ENCODE data around the gene NEK4. TPM values are rescaled to one million over a fixed set of nuclear protein-coding genes. Genes with fewer than 3 reads are reported as not detected.

The NEK4 gene
- total RNA-seq, 1 experiment from 2014 or later, result 20.5 TPM

DNA sequence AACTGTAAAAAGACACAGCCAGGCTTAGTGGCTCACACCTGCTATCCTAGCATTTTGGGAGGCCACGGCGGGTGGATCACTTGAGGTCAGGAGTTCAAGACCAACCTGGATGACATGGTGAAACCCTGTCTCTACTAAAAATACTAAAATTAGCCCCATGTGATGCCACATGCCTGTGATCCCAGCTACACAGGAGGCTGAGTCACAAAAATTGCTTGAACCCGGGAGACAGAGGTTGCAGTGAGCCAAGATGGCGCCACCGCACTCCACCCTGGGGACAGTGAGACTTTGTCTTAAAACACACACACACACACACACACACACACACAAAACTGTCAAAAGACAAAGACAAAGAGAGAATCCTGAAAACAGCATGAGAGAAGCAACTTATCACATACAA is 46.8 kb downstream of the NEK4 start:
- H3K36me3 ChIP-seq (ENCODE audit: insufficient read depth, low read length), result peaks cover 21% of the 10 kb centered on the region
- no peak overlapping the region for H3K9ac ChIP-seq (ENCODE audit: low read length)
- H3K9me3 ChIP-seq (ENCODE audit: low read length), result peaks cover 6% of the 10 kb centered on the region
- DNase-seq, result no peak
- H3K4me3 ChIP-seq (ENCODE audit: low read length), result no peak overlapping the region
- no peaks in the 10 kb centered on the region for H3K27me3 ChIP-seq (ENCODE audit: low read length)
- H4K20me1 ChIP-seq (ENCODE audit: insufficient read depth, low read depth, low read length), result no peaks in the 10 kb centered on the region
- H3K79me2 ChIP-seq (ENCODE audit: low read length), result no peaks in the 10 kb centered on the region
- H3K27ac ChIP-seq (ENCODE audit: low read length), result no peak overlapping the region
- H3K4me1 ChIP-seq (ENCODE audit: low read length), result no peaks in the 10 kb centered on the region
- H3K4me2 ChIP-seq (ENCODE audit: low read depth, low read length, poor library complexity, severe bottlenecking), result no peak overlapping the region
- H2AFZ ChIP-seq (ENCODE audit: low read length), result no peak overlapping the region
- H3K9me2 ChIP-seq (replicated peaks; ENCODE audit: insufficient read depth, low read length), result no peaks in the 10 kb centered on the region

DNA sequence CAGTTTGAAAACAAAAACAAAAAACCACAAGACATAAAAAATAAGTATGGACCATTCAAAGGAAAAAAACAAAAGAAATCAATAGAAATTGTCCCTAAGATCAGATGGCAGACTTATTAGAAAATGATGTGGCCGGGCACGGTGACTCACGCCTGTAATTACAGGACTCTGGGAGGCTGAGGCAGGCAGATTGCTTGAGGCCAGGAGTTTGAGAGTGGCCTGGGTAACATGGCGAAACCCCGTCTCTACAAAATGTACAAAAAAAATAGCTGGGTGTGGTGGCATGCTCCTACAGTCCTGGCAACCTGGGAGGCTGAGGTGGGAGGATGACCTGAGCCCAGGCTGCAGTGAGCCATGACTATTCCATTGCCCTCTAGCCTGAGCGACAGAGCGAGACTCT is 48.2 kb downstream of the NEK4 start:
- Histone ChIP-seq H4K20me1 (ENCODE audit: insufficient read depth, low read depth, low read length) (no peaks in the 10 kb centered on the region), H3K9ac (ENCODE audit: low read length) (no peak overlapping the region), H3K9me2 (replicated peaks; ENCODE audit: insufficient read depth, low read length) (no peaks in the 10 kb centered on the region), H3K79me2 (ENCODE audit: low read length) (no peaks in the 10 kb centered on the region), H3K4me2 (ENCODE audit: low read depth, low read length, poor library complexity, severe bottlenecking) (no peak overlapping the region), H3K36me3 (ENCODE audit: insufficient read depth, low read length) (peaks cover 16% of the 10 kb centered on the region), H3K9me3 (ENCODE audit: low read length) (peaks cover 3% of the 10 kb centered on the region), H3K27me3 (ENCODE audit: low read length) (no peaks in the 10 kb centered on the region), H3K4me1 (ENCODE audit: low read length) (no peaks in the 10 kb centered on the region), H3K27ac (ENCODE audit: low read length) (no peak overlapping the region), H2AFZ (ENCODE audit: low read length) (no peak overlapping the region), H3K4me3 (ENCODE audit: low read length) (no peak overlapping the region)
- no peak for DNase-seq

DNA sequence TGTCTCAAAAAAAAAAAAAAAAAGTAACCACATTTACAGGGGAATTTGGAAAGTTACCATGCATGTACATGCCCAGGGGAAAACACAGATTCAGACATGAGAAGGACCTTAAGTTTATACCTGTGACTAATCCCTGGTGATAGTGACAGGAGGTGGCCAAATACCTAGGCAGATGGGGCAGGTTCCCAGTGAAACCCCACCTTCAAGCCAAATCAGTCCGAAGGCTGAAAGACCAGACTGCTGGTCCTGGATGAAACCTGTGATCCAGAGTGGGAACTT is 49.1 kb downstream of the NEK4 start:
- no peak overlapping the region for H3K4me3 ChIP-seq (ENCODE audit: low read length)
- no peak overlapping the region for H3K9ac ChIP-seq (ENCODE audit: low read length)
- H3K27me3 ChIP-seq (ENCODE audit: low read length), result no peaks in the 10 kb centered on the region
- no peaks in the 10 kb centered on the region for H4K20me1 ChIP-seq (ENCODE audit: insufficient read depth, low read depth, low read length)
- no peak overlapping the region for H2AFZ ChIP-seq (ENCODE audit: low read length)
- no peaks in the 10 kb centered on the region for H3K4me1 ChIP-seq (ENCODE audit: low read length)
- no peak for DNase-seq
- H3K9me2 ChIP-seq (replicated peaks; ENCODE audit: insufficient read depth, low read length), result no peaks in the 10 kb centered on the region
- H3K4me2 ChIP-seq (ENCODE audit: low read depth, low read length, poor library complexity, severe bottlenecking), result no peak overlapping the region
- H3K9me3 ChIP-seq (ENCODE audit: low read length), result peaks cover 3% of the 10 kb centered on the region
- H3K27ac ChIP-seq (ENCODE audit: low read length), result no peak overlapping the region
- no peaks in the 10 kb centered on the region for H3K79me2 ChIP-seq (ENCODE audit: low read length)
- peaks cover 16% of the 10 kb centered on the region for H3K36me3 ChIP-seq (ENCODE audit: insufficient read depth, low read length)

DNA sequence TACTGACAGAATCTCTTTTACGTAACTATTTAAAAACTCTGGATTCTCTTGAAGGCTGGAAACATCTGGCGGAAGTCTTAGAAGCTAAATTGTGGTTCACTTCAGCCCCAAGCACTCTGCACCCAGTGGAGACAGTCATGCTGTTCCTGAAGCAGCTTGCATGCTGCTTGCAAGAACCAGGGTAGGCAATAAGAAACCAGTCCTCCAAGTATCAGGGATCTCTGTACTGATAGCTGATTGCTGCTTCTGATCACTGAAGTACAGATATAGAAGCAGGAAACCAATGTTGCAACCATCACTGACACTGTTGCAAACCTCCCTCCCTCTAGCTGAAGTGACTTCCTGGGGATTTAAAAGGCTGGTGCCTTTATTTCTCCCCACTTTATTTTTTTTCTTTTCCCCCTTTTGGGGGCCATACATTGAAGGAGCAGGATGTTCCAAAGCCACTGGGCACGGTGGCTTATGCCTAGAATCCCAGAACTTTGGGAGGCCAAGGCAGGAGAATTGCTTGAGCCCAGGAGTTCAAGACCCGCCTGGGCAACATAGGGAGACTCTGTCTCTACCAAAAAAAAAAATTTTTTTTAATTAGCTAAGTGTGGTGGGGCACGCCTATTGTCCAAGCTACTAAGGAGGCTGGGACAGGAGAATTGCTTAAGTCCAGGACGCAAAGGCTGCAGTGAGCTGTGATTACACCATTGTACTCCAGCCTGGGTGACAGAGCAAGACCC is 49.6 kb downstream of the NEK4 start:
- no peaks in the 10 kb centered on the region for H3K4me1 ChIP-seq (ENCODE audit: low read length)
- H3K9ac ChIP-seq (ENCODE audit: low read length), result no peak overlapping the region
- H3K27me3 ChIP-seq (ENCODE audit: low read length), result no peaks in the 10 kb centered on the region
- peaks cover 16% of the 10 kb centered on the region for H3K36me3 ChIP-seq (ENCODE audit: insufficient read depth, low read length)
- no peak overlapping the region for H3K27ac ChIP-seq (ENCODE audit: low read length)
- no peaks in the 10 kb centered on the region for H3K79me2 ChIP-seq (ENCODE audit: low read length)
- DNase-seq, result no peak
- H4K20me1 ChIP-seq (ENCODE audit: insufficient read depth, low read depth, low read length), result no peaks in the 10 kb centered on the region
- no peak overlapping the region for H3K4me2 ChIP-seq (ENCODE audit: low read depth, low read length, poor library complexity, severe bottlenecking)
- H3K9me2 ChIP-seq (replicated peaks; ENCODE audit: insufficient read depth, low read length), result no peaks in the 10 kb centered on the region
- peaks cover 3% of the 10 kb centered on the region for H3K9me3 ChIP-seq (ENCODE audit: low read length)
- H3K4me3 ChIP-seq (ENCODE audit: low read length), result no peak overlapping the region
- H2AFZ ChIP-seq (ENCODE audit: low read length), result no peak overlapping the region

DNA sequence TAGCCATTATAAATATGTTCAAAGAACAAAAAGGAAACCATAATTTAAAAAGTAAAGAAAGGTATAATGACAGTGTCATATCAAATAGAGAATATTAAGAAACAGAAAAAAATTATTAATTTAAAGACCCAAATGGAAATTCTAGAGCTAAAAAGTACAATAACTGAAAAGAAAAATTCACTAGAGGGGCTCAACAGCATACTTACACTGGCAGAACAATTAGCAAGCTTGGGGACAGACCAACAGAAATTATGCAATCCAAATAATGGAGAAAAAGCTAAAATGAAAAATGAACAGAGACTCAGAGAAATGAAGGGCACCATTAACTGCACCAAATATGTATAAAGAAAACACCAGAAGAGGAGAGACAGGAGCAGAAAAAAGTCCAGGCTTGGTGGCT is 51.1 kb downstream of the NEK4 start:
- no peaks in the 10 kb centered on the region for H3K79me2 ChIP-seq (ENCODE audit: low read length)
- no peaks in the 10 kb centered on the region for H3K4me1 ChIP-seq (ENCODE audit: low read length)
- no peaks in the 10 kb centered on the region for H4K20me1 ChIP-seq (ENCODE audit: insufficient read depth, low read depth, low read length)
- H3K9ac ChIP-seq (ENCODE audit: low read length), result no peak overlapping the region
- H3K4me2 ChIP-seq (ENCODE audit: low read depth, low read length, poor library complexity, severe bottlenecking), result no peak overlapping the region
- no peak overlapping the region for H3K27ac ChIP-seq (ENCODE audit: low read length)
- peak; percentile 48 for DNase-seq
- no peak overlapping the region for H3K4me3 ChIP-seq (ENCODE audit: low read length)
- no peak overlapping the region for H2AFZ ChIP-seq (ENCODE audit: low read length)
- H3K27me3 ChIP-seq (ENCODE audit: low read length), result no peaks in the 10 kb centered on the region
- H3K9me3 ChIP-seq (ENCODE audit: low read length), result peaks cover 3% of the 10 kb centered on the region
- H3K36me3 ChIP-seq (ENCODE audit: insufficient read depth, low read length), result peaks cover 16% of the 10 kb centered on the region
- no peaks in the 10 kb centered on the region for H3K9me2 ChIP-seq (replicated peaks; ENCODE audit: insufficient read depth, low read length)

DNA sequence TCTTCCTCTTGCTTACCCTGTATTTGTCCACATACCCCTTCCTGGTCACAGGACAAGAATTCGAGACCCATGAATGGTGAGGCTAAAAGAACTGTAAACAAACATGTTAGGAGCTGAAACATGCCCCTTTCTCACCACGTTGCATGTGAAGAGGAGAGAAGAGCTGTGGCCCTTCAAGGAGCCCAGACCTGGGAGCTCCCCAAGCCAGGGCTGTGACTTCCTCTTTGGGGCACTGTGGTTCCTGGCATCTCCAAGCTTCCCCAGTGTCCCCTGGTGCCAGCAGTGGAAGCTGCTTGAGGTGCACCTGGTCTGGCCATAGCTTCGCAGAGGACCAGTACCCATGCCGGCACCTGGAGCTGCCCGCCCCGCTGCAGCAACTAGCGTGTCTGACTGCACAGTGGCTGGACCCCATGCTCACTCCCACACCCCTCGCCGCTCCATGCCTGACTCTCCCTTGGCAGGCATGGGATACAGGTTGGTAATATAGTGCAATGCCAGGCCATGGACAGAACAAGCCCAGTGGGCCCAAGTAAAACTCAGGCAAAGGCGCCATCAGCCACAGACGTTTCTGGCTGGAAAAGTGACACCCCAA is 54.9 kb downstream of the NEK4 start:
- Histone ChIP-seq H3K4me3 (ENCODE audit: low read length) (no peak overlapping the region), H3K36me3 (ENCODE audit: insufficient read depth, low read length) (peaks cover 11% of the 10 kb centered on the region), H3K27me3 (ENCODE audit: low read length) (no peaks in the 10 kb centered on the region), H3K4me1 (ENCODE audit: low read length) (peaks cover 1% of the 10 kb centered on the region), H3K27ac (ENCODE audit: low read length) (no peak overlapping the region), H3K9me2 (replicated peaks; ENCODE audit: insufficient read depth, low read length) (no peaks in the 10 kb centered on the region), H3K9ac (ENCODE audit: low read length) (no peak overlapping the region), H3K4me2 (ENCODE audit: low read depth, low read length, poor library complexity, severe bottlenecking) (no peak overlapping the region), H2AFZ (ENCODE audit: low read length) (no peak overlapping the region), H4K20me1 (ENCODE audit: insufficient read depth, low read depth, low read length) (no peaks in the 10 kb centered on the region), H3K79me2 (ENCODE audit: low read length) (no peaks in the 10 kb centered on the region), H3K9me3 (ENCODE audit: low read length) (peaks cover 1% of the 10 kb centered on the region)
- no peak for DNase-seq

DNA sequence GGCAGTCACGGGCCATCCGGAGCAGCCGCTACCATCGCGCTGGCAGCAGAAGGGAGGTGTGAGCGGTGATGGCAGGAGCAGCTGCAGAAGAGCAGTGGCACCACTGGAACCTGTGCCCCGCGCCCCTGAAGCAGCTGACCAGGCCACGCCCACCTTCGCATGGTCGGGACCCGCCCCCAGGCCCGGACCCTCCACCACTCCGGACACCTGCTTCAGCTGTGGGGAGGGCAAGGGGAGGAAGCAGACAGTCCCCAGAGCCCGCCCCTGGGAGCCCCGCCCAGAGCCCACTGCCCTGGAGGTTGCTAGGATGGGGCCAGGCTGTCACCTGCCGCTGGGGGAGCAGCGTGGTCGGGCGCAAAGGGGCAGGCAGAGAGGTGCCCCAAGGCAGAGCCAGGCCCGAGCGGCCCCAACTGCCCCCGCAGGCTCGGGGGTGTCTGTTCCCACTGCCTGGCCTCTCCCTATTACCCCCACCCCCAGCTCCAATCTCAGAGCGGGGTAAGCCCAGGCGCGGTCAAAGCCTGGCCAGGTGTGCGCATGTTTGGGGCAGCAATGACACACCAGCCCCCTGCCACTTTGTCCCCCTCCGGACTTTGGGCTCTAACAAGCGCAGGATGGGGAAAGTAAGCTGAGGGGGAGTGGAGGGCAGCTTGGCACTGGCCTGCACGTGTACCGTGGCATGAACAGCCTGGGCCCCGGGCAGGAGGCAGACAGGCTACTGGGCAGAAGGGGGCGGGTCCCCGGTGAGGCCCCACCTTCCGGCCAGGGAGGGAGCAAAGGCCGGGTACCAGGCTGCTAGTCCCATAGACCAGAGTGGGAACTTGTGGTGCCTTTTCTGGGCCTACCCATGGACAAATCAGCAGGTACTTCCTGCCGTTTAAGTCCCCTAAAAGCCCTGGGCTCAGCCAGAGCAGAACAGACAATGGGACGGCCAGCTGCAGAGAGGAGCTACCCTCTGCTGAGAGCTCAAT is 56.1 kb downstream of the NEK4 start:
- H3K79me2 ChIP-seq (ENCODE audit: low read length), result no peaks in the 10 kb centered on the region
- no peak overlapping the region for H2AFZ ChIP-seq (ENCODE audit: low read length)
- H3K4me1 ChIP-seq (ENCODE audit: low read length), result peaks cover 8% of the 10 kb centered on the region
- H3K4me3 ChIP-seq (ENCODE audit: low read length), result no peak overlapping the region
- H3K9ac ChIP-seq (ENCODE audit: low read length), result no peak overlapping the region
- DNase-seq, result no peak
- no peaks in the 10 kb centered on the region for H4K20me1 ChIP-seq (ENCODE audit: insufficient read depth, low read depth, low read length)
- no peaks in the 10 kb centered on the region for H3K27me3 ChIP-seq (ENCODE audit: low read length)
- H3K9me3 ChIP-seq (ENCODE audit: low read length), result no peaks in the 10 kb centered on the region; the same call in 1 of the 2 replicates
- H3K36me3 ChIP-seq (ENCODE audit: insufficient read depth, low read length), result peaks cover 6% of the 10 kb centered on the region
- no peak overlapping the region for H3K27ac ChIP-seq (ENCODE audit: low read length)
- no peaks in the 10 kb centered on the region for H3K9me2 ChIP-seq (replicated peaks; ENCODE audit: insufficient read depth, low read length)
- no peak overlapping the region for H3K4me2 ChIP-seq (ENCODE audit: low read depth, low read length, poor library complexity, severe bottlenecking)
